Esophagus squamous epithelium (tissue), 4 donors: ENCODE measurements around the gene TEX48.

ENCODE experiments used
- CTCF ChIP-seq, 6 experiments: fragments of 450-650 bp in 4 of 6; fragments of 200-600 bp in 2 of 6; sonication (generic) in 2 of 6; IDR thresholded peaks; one replicate each; pipeline ENCODE4 v1.5.1; 2016 to 2019; ENCODE audit warnings: antibody characterized with exemption in 6 of 6, mild to moderate bottlenecking in 4 of 6, moderate library complexity in 4 of 6
- POLR2A ChIP-seq, 4 donors: fragments of 450-650 bp; IDR thresholded peaks; one replicate each; pipeline ENCODE4 v1.6.1; 2017; ENCODE audit warnings: antibody characterized with exemption in 4 of 4, mild to moderate bottlenecking in 4 of 4, moderate library complexity in 3 of 4

- TF ChIP-seq CTCF (IDR thresholded peaks at IDR 0.05) (no peak), POLR2A (IDR thresholded peaks at IDR 0.05) (no peak)
Measured at GRCh38 chr9:114719290-114719689, 37.3 kb upstream of the TEX48 start.
